LNCAP (cell line): ENCODE measurements around the gene GPR37.

Source experiments
- TF ChIP-seq, protein P1 (sequence below): fragments of 450-650 bp; IDR thresholded peaks from 2 replicates; pipeline ENCODE4 v1.5.1; 2017; ENCODE audit warnings: mild to moderate bottlenecking

Gene GPR37

DNA sequence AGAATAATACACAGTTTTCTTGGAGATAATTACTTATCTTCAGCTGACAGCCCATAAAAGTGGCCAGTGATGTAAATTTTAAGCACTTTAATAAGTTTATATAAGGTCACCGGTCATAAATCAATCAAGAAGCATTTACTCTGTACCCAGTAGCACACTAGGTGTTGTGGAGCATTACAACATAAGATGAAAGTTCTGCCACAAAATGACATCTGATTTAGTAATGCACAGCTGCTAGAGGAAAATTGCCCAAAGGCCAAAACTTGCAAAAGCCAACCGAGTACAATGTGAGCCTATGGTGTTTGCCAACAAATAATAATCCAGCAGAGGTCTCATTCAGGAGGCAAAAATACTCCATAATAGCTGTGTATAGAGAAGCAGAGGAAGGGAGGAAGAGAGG lies 63.6 kb downstream of the GPR37 start:
- TF ChIP-seq, protein P1, sequence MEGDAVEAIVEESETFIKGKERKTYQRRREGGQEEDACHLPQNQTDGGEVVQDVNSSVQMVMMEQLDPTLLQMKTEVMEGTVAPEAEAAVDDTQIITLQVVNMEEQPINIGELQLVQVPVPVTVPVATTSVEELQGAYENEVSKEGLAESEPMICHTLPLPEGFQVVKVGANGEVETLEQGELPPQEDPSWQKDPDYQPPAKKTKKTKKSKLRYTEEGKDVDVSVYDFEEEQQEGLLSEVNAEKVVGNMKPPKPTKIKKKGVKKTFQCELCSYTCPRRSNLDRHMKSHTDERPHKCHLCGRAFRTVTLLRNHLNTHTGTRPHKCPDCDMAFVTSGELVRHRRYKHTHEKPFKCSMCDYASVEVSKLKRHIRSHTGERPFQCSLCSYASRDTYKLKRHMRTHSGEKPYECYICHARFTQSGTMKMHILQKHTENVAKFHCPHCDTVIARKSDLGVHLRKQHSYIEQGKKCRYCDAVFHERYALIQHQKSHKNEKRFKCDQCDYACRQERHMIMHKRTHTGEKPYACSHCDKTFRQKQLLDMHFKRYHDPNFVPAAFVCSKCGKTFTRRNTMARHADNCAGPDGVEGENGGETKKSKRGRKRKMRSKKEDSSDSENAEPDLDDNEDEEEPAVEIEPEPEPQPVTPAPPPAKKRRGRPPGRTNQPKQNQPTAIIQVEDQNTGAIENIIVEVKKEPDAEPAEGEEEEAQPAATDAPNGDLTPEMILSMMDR, result no peak

DNA sequence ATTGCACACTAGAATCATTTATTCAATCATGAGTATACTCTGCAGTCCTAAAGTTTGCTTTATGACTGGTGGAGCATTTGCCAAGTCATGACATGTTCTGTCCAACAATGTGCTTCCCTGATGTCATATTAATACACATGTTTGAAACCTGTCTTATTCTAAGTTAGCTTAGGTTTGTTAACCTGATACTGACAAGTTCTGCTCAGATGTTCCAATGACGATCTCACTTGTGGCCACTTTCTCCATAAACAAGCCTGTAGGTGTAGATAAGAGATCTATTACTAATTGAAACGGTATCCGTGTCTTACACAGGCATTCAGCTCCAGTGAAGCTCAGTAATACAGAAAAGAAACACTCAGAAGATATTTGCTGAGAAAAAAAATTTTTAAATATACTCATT lies 64.9 kb downstream of the GPR37 start:
- TF ChIP-seq, protein P1, result no peak

DNA sequence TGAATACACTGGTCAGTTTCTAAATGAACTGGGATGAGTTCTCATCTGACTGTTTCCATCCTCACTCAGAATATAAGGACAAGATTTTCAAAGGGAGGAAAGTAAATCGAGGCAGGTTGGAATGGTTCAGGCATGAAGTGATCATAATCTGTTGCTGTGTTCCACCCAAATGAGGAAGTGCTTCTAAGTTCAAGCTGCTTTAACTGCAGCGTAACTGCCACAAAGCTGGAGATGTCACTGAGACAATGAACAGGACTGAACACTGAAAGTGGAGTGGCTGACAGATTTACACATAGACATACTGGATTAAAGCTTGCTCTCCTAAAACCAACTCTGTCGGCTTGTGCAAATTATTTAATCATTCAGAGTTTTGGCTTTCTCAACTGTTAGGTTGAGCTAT lies 66.6 kb downstream of the GPR37 start:
- TF ChIP-seq, protein P1, result no peak

DNA sequence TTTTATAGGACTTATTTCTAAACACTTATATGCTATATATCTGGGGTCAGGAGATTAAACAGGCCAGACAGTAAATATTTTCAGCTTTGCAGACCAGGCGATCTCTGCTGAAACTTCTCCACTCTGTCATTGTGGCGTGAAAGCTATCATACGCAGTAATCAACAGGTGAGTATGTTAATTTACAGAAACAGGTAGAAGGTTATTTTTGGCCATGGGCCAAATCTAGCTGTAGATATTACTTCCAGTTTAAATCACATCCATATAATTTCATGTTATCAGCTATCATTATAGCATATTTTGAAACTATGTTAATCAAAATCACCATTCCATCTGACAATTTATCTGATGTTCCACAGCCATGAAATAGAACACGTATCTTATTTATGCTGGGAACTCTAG lies 67.8 kb downstream of the GPR37 start:
- TF ChIP-seq, protein P1, result no peak
